Measurements from ENCODE around the gene PCDHB8.
"Not testable (repeated sequence)": the region's sequence is repeated elsewhere in the genome, so short reads cannot be mapped to it uniquely, and the experiment has no call there.

Gene PCDHB8

GRCh38 chr5:141177577-141178191 lies at the start of gene PCDHB8:
PCDHB8 (plus strand) TSS chr5:141177790; CDS start chr5:141178035, 245 bp downstream.
- not testable (repeated sequence) for DNase-seq

- DNase-seq = no peak
Observed at GRCh38 chr5:141135030-141135717, 42.4 kb upstream of the PCDHB8 start, which contains the start of gene PCDHB5. PCDHB5 (plus strand) TSS chr5:141135206; CDS start chr5:141135435, 229 bp downstream.

GRCh38 chr5:141135718-141136266 lies 41.8 kb upstream of the PCDHB8 start:
- no peak for DNase-seq

GRCh38 chr5:141137346-141137745 lies 40.2 kb upstream of the PCDHB8 start:
- not testable (repeated sequence) for DNase-seq

GRCh38 chr5:141149812-141150211 lies 27.8 kb upstream of the PCDHB8 start, which contains the start of gene PCDHB6:
PCDHB6 (plus strand) TSS chr5:141150057; CDS start chr5:141150258, 201 bp downstream.
- no peak for DNase-seq

- no peak for DNase-seq
Observed at GRCh38 chr5:141150224-141150992, 27.2 kb upstream of the PCDHB8 start.

- DNase-seq = no peak
Observed at GRCh38 chr5:141150993-141151325, 26.6 kb upstream of the PCDHB8 start.

GRCh38 chr5:141151632-141152031 lies 26.0 kb upstream of the PCDHB8 start:
- DNase-seq = not testable (repeated sequence)

- DNase-seq = not testable (repeated sequence)
Observed at GRCh38 chr5:141152096-141152495, 25.5 kb upstream of the PCDHB8 start.

- DNase-seq = no peak
Observed at GRCh38 chr5:141155540-141156374, 21.8 kb upstream of the PCDHB8 start.

- DNase-seq = not testable (repeated sequence)
Observed at GRCh38 chr5:141157356-141157755, 20.2 kb upstream of the PCDHB8 start.

- not testable (repeated sequence) for DNase-seq
Observed at GRCh38 chr5:141157901-141158300, 19.7 kb upstream of the PCDHB8 start.

GRCh38 chr5:141172381-141173204 lies 5.0 kb upstream of the PCDHB8 start, which contains the start of gene PCDHB7:
PCDHB7 (plus strand) TSS chr5:141172644; CDS start chr5:141172836, 192 bp downstream.
- DNase-seq = no peak

GRCh38 chr5:141174291-141175104 lies 3.1 kb upstream of the PCDHB8 start:
- DNase-seq = not testable (repeated sequence)

- DNase-seq = no peak
Observed at GRCh38 chr5:141175933-141176332, 1.7 kb upstream of the PCDHB8 start.

GRCh38 chr5:141179371-141179770 lies 1.8 kb downstream of the PCDHB8 start:
- not testable (repeated sequence) for DNase-seq

- not testable (repeated sequence) for DNase-seq
Observed at GRCh38 chr5:141179876-141180275, 2.3 kb downstream of the PCDHB8 start.

- no peak for DNase-seq
Observed at GRCh38 chr5:141180313-141180712, 2.7 kb downstream of the PCDHB8 start.

- peak; percentile 41 for DNase-seq
Observed at GRCh38 chr5:141182248-141182647, 4.7 kb downstream of the PCDHB8 start, which contains the start of gene PCDHB16. PCDHB16 (plus strand) TSS chr5:141182387; CDS start chr5:141182560, 173 bp downstream.
